Stimulated activated CD8-positive, alpha-beta memory T cell treated with anti-CD3 and anti-CD28 coated beads, Interleukin-15, amount 100 ng/mL, for 24 hours (primary cell): ENCODE measurements around the gene PLA2G4C.
A peak's percentile ranks its signal among the peaks of the same experiment; 100 is the strongest.

Experiments
- DNase-seq: peaks from one replicate; pipeline ENCODE4 v3.0.0-alpha.2; 2020; ENCODE audit warnings: low read depth

The PLA2G4C gene, protein sequence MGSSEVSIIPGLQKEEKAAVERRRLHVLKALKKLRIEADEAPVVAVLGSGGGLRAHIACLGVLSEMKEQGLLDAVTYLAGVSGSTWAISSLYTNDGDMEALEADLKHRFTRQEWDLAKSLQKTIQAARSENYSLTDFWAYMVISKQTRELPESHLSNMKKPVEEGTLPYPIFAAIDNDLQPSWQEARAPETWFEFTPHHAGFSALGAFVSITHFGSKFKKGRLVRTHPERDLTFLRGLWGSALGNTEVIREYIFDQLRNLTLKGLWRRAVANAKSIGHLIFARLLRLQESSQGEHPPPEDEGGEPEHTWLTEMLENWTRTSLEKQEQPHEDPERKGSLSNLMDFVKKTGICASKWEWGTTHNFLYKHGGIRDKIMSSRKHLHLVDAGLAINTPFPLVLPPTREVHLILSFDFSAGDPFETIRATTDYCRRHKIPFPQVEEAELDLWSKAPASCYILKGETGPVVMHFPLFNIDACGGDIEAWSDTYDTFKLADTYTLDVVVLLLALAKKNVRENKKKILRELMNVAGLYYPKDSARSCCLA

DNA sequence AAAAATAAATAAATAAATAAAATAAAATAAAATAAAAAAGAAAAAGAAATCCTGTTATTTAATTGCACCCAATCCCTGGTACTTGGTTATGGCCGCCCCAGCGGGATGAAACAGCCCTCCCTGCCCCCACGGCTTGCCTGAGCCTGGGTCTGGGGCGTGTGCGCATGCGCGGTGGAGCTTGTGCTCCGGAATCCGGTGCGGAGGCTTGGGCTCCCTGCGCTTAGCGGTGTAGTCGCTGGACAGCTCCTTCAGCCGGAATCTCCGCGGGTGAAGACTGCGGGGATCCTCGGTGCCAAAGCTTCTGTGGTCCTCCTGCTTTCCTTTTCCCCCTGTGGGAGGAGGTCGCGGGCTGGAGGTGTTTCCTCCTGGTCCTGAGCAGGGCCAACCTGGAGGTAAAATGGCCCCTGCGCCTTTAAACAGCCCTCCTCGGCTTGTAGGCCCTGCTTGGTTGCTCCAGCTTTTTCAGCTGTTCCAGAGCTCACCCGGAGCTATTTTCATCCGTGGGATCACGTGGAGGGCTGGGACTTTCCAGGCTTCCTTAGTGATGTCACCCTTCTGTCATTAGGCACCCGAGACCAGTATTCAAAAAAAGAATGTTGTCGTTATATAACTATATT lies at the start of gene PLA2G4C:
PLA2G4C (minus strand) TSS at position 468 of the 617 bp plus-strand sequence. CDS start 4,288 bp downstream, outside the sequence.
- DNase-seq: peak; percentile 71

DNA sequence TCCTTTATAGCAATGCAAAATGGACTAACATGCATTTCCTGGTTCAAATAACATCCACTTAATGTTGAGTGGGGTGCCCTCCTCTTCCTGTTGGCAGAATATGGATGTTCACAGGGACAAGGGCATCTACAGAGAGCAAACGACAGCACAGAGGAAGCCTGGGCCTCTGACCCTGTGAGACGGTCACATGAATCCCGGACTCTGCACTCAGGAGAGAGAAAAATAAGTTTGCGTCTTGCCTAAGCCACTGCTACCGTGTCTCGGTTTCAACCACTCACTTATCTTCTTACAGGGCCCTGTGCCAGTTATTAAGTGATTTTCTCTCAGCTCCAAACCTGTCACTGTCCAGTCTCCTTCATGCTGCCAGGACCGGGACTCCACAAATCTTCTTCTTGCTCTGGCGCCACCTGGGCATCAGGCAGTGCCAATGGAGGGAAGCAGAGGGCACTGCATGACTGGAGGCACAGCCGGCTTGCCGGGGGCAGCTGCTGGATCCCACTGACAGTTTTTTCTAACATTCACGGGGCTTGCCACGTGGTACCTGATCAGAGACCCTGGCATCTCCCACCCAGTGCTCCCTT lies 47.7 kb upstream of the PLA2G4C start:
- DNase-seq: no peak

DNA sequence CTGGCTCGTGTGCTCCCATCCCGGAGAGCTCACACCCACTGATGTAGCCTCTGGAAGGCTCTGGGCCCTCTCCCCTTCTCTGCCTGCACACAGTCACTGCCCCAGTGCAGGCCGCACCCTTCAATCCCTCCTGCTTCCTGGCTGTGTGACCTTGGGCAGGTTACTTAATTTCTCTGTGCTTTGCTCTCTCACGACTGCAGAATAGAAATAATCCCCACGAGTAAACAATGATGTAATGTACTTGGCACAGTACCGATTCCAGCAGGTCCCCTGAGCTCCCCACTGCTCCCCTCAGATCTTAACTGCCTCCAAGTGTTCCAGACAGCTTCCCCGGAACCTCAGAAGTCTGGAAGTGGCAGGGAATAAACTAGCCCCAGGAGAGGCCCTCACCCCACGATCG lies 43.4 kb upstream of the PLA2G4C start:
- DNase-seq: no peak

DNA sequence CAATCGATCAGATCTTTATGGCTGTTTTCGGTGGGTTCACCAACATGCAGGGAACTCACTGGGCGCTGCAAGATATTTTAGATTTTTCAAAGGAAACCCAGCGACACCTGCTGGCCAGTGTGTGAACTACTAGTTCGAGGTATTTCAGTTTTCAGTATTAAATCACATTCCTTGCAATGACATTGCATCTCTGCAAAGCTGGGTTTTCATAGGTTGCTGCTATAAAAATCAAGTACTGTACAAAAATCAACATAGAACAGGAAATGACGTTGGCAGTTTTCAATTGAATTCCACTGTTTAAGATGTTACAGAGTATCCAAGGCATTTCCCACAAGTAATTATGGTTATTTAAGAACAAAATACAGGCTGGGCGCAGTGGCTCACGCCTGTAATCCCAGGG lies 41.9 kb upstream of the PLA2G4C start:
- DNase-seq: peak; percentile 36

DNA sequence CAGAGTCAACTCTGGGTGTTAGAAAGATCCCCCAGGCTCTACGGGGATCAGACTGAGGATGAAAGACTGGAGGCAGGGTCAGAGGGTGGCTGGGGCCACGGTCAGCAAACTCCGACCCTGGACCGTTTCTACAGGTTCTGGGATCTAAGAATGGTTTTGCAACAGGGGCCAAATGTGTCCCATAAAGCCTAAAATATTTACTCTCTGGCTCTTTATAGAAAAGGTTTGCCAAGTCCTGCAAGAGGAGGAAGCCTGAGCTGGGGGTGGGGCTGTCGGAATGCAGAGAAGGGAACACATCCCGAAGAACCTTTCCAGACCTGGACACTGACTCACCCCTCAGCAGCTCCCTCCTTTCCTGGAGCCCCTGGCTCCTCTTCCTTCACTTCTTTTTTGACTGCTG lies 38.8 kb upstream of the PLA2G4C start:
- DNase-seq: no peak

DNA sequence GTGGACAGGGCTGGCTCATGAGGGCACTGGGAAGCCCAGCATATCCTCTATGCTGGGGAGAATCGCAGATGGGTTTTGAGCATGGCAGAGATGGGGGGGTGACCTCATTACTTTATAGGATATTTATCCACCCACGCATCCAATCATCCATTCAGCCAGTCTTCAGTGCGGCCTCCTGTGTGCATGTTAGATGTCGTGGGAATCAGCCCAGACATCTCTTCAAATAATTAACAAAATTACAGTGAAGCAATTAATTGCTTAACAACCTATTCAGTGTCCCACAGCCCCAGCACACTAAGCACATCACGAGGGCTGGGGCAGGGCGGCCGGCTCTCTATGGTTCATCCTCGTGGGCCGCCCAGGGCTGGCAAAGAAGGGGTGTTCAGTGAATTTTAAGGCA lies 38.0 kb upstream of the PLA2G4C start:
- no peak for DNase-seq

DNA sequence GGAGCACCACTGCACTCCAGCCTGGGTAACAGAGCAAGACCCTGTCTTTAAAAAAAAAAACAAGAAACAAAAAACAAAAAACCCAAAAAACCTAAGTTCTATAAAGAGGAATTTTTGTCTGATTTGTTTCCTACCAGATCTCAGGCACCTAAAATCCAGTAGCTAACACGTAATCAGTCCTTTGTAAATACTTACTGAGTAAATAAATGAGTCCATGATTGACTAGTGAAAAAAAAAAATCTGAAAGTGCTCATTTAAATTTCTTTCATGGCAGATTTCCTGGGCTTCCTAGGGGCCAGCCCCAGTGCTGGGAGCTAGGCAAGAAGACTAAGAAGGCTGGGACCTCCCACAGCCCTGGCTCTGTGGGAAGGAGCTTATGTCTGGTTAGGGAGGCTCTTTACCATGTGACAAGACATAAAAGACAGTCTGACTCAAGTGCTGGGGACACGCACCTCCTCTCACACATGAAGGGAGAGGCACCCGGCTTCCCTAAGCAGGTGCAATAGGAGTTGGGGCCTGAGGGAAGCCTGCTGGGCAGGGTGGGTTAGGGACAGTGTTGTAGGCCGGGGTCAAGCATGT lies 37.1 kb upstream of the PLA2G4C start:
- no peak for DNase-seq

DNA sequence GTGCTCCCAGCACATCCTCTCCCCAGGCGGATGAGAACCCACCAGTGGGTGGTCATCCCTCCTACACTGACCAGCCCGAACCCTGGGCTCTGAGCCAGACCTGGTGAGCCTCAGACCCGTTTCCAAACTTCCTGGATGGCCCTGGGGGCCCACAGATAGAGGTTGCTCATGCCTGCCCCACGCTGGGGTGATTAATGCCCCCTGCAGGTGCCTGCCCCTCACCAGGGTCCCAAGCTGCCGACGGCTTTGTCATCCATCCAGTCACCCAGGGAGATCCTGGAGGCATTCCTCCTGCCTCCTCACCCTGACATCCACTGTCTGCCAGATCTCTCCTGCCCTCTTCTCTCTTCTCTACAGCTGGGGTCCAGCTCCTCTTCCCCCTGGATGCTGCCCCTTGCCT lies 28.4 kb upstream of the PLA2G4C start:
- no peak for DNase-seq

DNA sequence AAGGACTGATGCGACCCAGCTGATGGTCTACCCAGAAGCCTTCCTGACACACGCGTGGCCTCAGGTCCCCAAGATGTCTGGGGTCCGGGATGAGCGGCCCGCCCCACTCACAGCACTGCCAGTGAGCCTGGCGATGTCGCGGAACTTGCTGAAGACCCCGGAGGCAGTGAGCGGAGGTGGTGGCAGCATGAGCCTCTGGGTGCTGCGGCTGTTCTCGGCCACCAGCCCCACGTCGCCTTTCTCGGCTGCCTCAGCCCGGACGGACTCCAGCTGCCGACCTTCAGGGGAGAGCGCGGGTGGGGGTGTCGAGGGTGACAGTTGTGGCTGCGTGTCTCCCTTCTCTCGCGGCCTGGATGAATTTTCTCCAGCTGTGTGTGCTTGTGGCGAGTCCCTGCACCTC lies 26.8 kb upstream of the PLA2G4C start:
- no peak for DNase-seq

DNA sequence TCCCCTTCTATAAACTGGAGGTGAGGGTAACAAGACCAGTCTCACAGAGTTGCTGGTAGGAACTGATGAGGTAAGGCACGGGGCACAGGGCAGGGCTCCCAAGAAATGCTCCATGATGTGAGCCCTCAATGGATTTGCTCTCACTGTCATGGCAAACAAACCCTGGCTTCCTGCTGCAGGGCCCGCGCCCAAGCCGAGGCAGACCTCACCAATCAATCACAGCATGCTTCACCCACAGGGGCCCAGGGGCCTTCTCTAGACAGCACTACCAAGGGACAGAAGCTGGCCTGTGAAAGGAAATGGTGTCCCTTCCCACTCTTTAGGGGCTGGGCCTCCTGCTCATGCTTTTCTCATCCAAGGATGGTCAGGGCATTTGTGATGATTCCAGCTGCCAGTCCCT lies 25.9 kb upstream of the PLA2G4C start:
- no peak for DNase-seq

DNA sequence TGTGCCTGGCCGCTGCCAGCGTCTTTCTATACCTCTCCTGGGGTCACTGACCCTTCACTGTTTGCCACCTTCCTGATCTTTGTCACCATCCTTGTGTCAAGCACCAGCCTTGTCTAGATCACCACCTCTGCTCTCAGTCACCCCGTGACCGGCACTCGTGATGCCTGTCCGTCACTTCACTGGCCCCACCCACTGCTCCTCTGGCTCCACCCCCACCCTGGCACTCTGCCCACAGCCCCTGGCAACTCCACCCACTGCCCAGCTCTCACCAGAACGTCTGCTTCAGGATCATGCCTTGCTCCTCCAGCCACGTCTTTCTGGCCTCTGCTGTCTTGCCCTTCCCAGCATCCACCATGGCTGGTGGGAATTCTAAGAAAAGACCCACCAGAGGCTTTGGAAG lies 24.8 kb upstream of the PLA2G4C start:
- peak; percentile 5 for DNase-seq

DNA sequence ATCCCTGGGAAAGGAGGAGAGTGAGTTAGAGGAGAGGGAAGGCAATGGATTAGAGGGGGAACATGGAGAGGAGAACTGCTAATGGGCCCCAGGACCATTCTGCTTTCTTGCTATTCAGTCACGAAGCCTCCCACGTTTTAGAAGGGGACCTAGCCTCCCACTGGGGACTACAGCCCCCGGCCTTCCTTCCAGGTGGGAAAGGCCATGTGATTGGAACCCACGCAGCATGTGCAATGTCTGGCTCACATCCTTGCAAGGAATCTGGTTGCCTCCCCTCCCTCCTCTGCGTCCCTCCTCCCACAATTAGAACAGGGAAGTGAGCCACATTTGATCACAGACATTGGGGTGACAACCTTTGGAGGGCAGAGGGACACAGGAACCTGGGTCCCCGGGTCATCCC lies 22.5 kb upstream of the PLA2G4C start:
- no peak for DNase-seq

DNA sequence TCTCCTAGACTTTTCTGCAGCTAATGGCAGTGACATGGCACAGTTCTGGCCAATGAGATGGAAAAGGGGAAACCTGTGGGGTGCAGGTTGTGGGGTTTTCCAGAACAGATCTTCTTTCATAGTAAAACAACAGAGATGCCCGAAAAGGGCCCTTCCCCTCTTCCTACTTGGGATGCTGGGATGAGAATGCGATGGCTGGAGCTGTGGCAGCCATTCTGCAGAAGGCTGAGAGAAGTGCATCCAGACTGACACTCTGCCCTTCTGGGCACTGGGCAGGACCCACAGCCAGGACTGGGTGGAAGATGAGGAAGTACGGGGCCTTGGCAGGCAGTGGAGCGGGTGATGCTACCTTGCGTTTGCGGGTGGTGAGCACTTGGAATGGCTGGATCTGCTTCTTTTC lies 16.9 kb upstream of the PLA2G4C start:
- DNase-seq: no peak

DNA sequence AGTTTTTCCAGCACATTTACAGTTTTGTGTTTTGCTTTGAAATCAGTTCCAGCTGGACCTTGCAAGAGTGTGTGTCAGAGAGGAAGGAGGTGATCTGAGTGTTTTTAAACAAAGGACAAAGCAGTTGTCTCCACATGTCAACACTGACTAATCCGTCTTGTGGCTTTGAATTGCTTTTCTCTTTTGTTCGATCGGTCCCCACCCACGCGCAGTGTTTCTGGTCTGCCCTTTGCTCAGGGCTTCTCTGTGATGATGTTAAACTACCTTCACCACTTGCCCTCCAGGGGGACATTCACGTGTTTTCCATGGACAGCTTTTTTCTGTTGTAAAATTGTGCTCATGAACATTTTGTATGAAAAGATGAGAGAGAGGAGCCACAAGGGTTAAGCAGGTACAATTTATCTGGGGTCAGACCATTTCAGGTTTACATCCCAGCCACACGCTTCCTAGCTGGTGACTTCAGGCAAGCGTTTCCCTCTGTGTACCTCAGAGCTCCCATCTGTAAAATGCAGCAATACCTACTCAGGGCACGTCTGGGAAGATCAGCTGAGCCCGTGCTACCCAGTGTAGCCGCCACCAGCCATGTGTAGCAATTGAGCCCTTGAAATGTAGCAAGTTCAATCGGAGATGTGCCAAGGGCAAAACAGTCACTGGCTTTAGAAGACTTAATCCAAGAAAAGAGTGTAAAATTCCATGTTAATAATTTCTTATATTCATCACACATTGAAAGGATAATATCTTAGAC lies 13.5 kb upstream of the PLA2G4C start:
- no peak for DNase-seq

DNA sequence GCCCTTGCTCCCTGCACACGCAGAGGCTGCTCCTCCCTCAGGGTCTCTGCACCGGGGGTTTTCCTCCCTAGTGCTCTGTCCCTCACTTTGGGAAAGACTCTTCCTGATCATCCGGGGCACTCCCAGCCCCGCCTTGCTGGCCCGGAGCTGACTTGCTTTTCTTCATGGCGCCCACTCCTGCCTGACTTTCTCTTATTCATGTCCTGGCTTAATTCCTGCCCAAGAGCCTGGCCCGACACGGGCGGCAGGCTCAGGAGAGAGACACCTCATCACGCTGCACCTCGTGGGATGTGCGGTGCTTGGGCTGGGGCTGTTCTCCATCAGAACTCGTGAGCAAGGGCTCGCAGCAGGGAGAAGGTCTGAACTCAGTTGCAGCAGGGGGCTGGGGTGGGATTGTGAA lies 11.8 kb upstream of the PLA2G4C start:
- DNase-seq: no peak

DNA sequence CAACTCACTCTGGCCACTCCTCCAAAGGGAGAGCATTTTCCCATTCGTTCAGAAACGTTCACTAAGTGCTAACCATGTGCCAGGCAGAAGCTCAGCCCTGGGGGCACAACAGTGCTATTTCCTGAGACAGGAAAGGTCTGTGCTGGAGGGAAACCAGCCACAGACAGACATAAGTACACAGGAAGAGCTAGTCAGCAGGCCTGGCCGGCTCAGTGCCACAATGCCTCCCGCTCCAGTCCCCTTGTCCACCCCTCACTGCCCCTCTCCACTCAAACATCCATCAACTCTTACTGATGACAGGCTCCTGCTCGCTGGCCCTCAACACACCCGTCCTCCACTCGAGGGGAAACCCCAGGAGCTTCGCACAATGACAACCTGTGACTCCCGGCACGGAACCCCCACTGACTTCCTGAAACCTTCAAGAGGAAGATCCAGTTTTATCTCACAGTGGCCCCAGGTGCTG lies 11.3 kb upstream of the PLA2G4C start:
- DNase-seq: no peak

DNA sequence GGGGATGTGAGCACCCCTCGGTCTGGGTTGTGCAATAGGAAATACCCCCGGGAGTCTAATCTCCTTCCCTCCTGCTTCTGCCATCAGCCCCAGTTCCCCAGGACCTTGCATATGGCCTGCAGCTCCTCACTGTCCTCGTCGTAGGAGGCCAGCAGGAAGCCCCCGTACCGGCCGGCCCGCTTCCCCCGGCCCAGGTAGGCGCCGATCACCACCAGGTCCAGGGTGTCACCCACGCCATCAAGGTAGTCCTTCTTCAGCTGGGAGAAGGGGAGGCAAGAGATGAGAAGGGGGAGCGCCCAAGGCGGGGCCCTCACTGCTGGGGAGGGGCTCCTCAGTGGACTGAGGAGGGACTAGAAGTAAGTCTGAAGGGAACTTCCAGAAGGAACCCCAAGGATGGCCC lies 10.4 kb upstream of the PLA2G4C start:
- no peak for DNase-seq

DNA sequence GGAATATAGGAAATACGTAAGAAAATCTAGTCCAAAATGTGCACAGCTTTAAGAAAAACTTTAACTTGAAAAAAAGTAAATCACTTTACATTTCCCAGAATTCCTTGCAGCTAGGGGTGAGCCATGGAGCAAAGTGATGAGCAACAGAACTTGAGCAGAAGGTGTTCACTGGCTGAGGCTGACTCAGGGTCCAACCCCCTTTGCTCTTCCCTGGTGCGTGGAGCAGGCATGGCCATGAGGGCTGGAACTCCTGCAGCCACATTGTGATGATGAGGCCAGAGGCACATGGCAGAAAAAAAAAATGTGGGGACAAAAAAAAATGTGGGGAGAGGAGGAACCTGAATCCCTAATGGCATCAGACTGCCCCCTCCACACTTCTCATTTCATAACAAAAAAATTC lies 9.9 kb upstream of the PLA2G4C start:
- DNase-seq: no peak

DNA sequence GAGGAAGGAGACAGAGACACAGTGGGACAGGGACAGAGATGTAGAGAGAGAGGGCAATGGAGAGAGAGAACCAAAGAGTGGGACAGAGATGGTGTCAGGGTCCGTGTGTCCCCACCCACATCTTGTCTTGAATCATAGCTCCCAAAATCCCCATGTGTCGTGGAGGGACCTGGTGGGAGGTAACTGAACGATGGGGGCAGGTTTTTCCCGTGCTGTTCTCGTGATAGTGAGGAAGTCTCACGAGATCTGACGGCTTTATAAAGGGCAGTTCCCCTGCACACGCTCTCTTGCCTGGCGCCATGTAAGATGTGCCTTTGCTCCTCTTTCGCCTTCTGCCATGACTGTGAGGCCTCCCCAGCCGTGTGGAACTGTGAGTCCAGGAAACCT lies 7.5 kb upstream of the PLA2G4C start:
- no peak for DNase-seq

DNA sequence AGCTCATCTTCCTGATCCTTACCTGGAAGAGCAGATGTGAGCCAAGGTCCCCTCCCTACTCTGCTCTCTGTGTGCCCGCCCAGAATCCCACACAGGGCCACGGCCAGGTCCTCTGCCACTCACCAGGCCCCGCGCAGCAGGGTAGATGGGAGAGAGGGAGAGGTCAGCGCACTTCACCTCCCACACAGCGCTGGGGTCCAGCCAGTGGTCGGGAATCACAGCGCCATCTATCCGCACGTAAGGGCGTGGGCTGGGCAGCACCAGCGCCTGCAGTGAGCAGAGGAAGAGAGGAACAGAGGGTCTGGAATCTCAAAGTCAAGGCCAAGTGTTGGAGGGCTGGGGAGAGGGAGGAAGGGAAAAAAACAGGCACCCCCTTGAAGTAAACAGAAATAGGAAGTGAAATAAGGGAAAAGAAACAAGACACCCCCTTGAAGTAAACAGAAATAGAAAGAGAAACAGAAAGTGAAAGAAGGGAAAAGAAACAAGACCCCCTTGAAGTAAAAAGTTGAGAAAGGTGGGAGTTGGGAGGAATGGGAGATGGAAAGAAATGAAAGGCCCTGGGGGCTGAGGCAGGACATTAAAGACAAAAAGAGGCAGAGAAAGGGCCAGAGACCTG lies 7.0 kb upstream of the PLA2G4C start:
- DNase-seq: no peak

DNA sequence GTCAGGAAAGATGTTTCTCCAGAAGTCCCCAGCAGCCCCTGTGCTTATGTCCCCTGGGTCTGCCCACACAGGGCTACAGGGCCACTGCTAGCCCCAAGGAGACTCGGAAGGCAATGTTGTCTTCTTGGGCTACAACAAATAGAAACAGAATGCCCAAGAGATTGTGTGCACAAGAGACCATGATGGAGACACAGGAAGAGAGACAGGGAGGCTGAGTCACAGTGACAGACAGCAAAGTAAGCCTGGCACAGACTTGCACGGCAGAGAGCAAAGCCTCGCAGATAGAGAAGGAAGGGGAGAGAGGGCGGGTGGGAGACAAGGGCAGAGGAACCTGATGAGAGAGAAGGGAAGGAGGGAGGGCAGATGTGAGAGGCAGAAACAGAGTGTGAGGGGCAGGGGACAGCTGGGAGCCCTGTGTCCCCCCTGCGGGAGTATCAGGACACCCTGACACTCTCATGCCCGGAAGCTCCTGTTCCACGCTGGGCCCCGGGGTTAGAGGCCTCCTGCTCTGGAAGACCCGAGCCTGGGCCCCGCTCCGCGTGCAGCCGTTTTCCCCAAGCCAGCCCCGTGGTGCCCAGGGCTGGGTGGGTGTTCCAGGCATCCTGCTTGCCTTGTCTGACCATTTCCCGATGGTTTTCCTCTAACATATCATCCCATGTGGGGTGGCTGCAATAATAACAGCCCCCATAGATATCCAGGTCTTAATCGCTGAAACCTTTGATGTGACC lies 2.7 kb upstream of the PLA2G4C start:
- DNase-seq: no peak
